NCI-H1417 treated with DMSO at 0.1 percent for 48 hours (cell line): Measurements from ENCODE around the gene MFN1.

Source experiments
- DNase-seq: peaks from one replicate; lab custom pipeline; 2025; lab: John Stamatoyannopoulos, UW

MFN1 gene

DNA sequence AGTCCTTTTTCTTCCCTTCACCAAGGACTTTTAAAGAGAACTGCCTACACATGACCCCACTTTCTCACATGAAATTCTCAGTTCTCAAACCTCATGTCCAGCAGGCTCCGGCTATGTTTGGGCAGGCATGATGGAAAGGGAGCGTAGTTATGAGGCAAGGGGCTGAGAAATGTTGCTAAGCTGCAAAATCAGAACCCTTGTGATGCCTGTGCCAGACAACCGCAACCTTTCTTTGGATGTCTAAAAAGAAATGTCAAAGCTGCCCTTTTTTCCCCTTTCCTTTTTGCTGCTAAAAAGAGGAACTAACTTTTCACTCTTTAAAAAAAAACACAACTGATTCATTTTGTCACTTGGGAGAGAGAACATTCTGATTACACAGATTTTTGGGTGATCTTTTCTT is 84.5 kb downstream of the MFN1 start:
- DNase-seq: no peak

DNA sequence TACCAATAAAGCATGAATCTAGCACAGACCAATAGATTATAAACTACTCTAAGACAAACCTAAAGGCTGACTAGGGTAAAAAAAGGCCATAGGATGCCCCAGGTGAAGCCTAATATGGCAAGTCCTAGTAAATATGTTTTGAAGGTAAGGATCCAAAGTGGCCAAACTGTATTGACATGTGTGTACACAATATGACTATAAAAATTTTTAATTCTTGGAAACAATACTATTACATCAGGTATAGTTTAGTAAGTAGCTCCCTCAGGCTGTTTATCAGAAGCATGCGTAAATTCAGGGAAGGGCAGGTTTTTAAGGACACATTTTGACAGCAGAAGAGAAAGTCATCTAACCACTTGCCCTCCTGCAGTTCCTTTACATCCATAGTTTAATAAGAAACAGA is 84.9 kb downstream of the MFN1 start:
- no peak for DNase-seq

DNA sequence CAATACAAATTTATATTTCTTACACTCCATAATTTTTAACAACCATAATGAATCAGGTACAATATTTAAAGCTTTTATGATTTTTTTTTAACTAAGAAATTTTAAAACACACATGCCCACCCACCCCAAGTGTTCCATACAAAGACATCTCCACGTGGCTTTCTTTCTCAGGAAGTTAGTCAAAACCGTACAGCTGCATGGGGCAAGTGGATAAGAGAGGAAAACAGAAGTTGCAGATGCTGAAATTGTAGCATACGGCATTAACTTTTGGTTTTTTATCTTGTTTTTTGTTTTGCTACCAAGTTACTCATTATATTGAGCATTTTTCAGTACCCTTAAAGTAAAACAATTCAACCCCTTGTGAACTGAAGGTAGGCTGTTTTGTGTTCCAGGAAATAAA is 89.0 kb downstream of the MFN1 start:
- no peak for DNase-seq

DNA sequence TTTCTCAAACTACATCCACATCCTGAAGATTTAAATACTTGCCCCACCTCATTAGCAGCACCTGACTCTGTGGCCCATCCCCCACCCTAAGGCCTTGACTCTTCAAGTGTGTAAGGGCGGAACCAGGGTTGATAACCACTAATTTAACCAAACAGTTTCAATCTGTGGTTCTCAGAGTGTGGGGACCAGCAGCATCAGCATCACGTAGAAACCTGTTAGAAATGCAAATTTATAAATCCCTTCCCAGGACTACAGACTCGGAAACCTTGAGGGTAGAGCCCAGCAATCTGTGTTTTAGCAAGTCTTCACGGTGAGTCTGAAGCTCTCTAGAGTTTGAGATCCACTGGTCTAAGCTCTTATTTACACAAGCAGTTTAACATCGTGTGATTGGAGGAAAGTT is 91.3 kb downstream of the MFN1 start:
- no peak for DNase-seq
